NOMO-1 treated with DMSO at 0.1 percent for 48 hours (cell line): ENCODE measurements around the gene CEP120.
"Not testable (repeated sequence)": the region's sequence is repeated elsewhere in the genome, so short reads cannot be mapped to it uniquely, and the experiment has no call there.

Experiments used
- DNase-seq: peaks from one replicate; lab custom pipeline; 2025; ENCODE audit not compliant: unreplicated experiment; lab: John Stamatoyannopoulos, UW

Gene CEP120

GRCh38 chr5:123391009-123391408, 32.2 kb downstream of the CEP120 start:
- DNase-seq, result no peak

GRCh38 chr5:123389794-123390193, 33.4 kb downstream of the CEP120 start:
- no peak for DNase-seq

- DNase-seq, result no peak
Observed at GRCh38 chr5:123387313-123387712, 35.9 kb downstream of the CEP120 start.

GRCh38 chr5:123382252-123382651, 41.0 kb downstream of the CEP120 start:
- DNase-seq, result peak; percentile 8

GRCh38 chr5:123371575-123372179, 51.5 kb downstream of the CEP120 start:
- no peak for DNase-seq

- no peak for DNase-seq
Observed at GRCh38 chr5:123369371-123369968, 53.7 kb downstream of the CEP120 start.

- no peak for DNase-seq
Observed at GRCh38 chr5:123367739-123368138, 55.5 kb downstream of the CEP120 start.

- DNase-seq, result no peak
Observed at GRCh38 chr5:123365156-123365555, 58.0 kb downstream of the CEP120 start.

GRCh38 chr5:123364441-123365155, 58.6 kb downstream of the CEP120 start:
- no peak for DNase-seq

GRCh38 chr5:123360910-123361309, 62.3 kb downstream of the CEP120 start:
- DNase-seq, result no peak

- no peak for DNase-seq
Observed at GRCh38 chr5:123360201-123360571, 63.0 kb downstream of the CEP120 start.

- no peak for DNase-seq
Observed at GRCh38 chr5:123359454-123360200, 63.6 kb downstream of the CEP120 start.

GRCh38 chr5:123358751-123359150, 64.5 kb downstream of the CEP120 start:
- DNase-seq, result no peak

GRCh38 chr5:123358304-123358703, 64.9 kb downstream of the CEP120 start:
- DNase-seq, result no peak

GRCh38 chr5:123351820-123352219, 71.4 kb downstream of the CEP120 start:
- no peak for DNase-seq

- DNase-seq, result no peak
Observed at GRCh38 chr5:123351240-123351639, 72.0 kb downstream of the CEP120 start.

GRCh38 chr5:123350742-123351141, 72.5 kb downstream of the CEP120 start:
- DNase-seq, result no peak

- no peak for DNase-seq
Observed at GRCh38 chr5:123344816-123345426, 78.3 kb downstream of the CEP120 start.

GRCh38 chr5:123340928-123341327, 82.3 kb downstream of the CEP120 start:
- DNase-seq, result no peak

- DNase-seq, result not testable (repeated sequence)
Observed at GRCh38 chr5:123308377-123308776, 114.8 kb downstream of the CEP120 start.

- no peak for DNase-seq
Observed at GRCh38 chr5:123305751-123306150, 117.5 kb downstream of the CEP120 start.
